NCI-H1436 treated with DMSO at 0.1 percent for 48 hours (cell line): ENCODE data around the gene COMMD10.

Experiments
- DNase-seq: peaks from one replicate; lab custom pipeline; 2025; lab: John Stamatoyannopoulos, UW

Gene COMMD10

GRCh38 chr5:116216246-116216645 is 131.4 kb downstream of the COMMD10 start:
- no peak for DNase-seq

- no peak for DNase-seq
Observed at GRCh38 chr5:116225281-116225922, 140.6 kb downstream of the COMMD10 start.

- DNase-seq = no peak
Observed at GRCh38 chr5:116229131-116229689, 144.4 kb downstream of the COMMD10 start.

- DNase-seq = no peak
Observed at GRCh38 chr5:116231288-116231687, 146.5 kb downstream of the COMMD10 start.

- no peak for DNase-seq
Observed at GRCh38 chr5:116234681-116235080, 149.9 kb downstream of the COMMD10 start.

- DNase-seq = no peak
Observed at GRCh38 chr5:116237917-116238500, 153.2 kb downstream of the COMMD10 start.

- no peak for DNase-seq
Observed at GRCh38 chr5:116242343-116242742, 157.5 kb downstream of the COMMD10 start.

GRCh38 chr5:116248432-116248831 is 163.6 kb downstream of the COMMD10 start:
- DNase-seq = no peak

GRCh38 chr5:116249648-116250047 is 164.8 kb downstream of the COMMD10 start:
- no peak for DNase-seq

GRCh38 chr5:116256717-116257116 is 171.9 kb downstream of the COMMD10 start:
- no peak for DNase-seq

GRCh38 chr5:116265471-116265870 is 180.6 kb downstream of the COMMD10 start:
- DNase-seq = no peak

- DNase-seq = no peak
Observed at GRCh38 chr5:116271446-116272025, 186.7 kb downstream of the COMMD10 start.

- no peak for DNase-seq
Observed at GRCh38 chr5:116272281-116272941, 187.6 kb downstream of the COMMD10 start.

- no peak for DNase-seq
Observed at GRCh38 chr5:116273448-116274242, 188.8 kb downstream of the COMMD10 start.

- no peak for DNase-seq
Observed at GRCh38 chr5:116274251-116274650, 189.4 kb downstream of the COMMD10 start.

- DNase-seq = no peak
Observed at GRCh38 chr5:116275282-116275681, 190.5 kb downstream of the COMMD10 start.

GRCh38 chr5:116276952-116277351 is 192.1 kb downstream of the COMMD10 start:
- DNase-seq = no peak

- no peak for DNase-seq
Observed at GRCh38 chr5:116280149-116280803, 195.5 kb downstream of the COMMD10 start.

GRCh38 chr5:116281309-116281708 is 196.5 kb downstream of the COMMD10 start:
- no peak for DNase-seq

GRCh38 chr5:116288524-116288923 is 203.7 kb downstream of the COMMD10 start:
- DNase-seq = no peak

- DNase-seq = no peak
Observed at GRCh38 chr5:116289276-116289675, 204.5 kb downstream of the COMMD10 start.
